T-cell (primary cell): ENCODE measurements around the gene INTS11. TPM values are rescaled to one million over a fixed set of nuclear protein-coding genes. Genes with fewer than 3 reads are reported as not detected.
"Not testable (repeated sequence)": the region's sequence is repeated elsewhere in the genome, so short reads cannot be mapped to it uniquely, and the experiment has no call there.

Experiments used
- ATAC-seq, 4 experiments: fragments of 200-7000 bp in 3 of 4; fragments of 150-1000 bp in 1 of 4; cut with Tn5 transposase; replicated peaks in 1 of 4; 1 replicate in 3 of 4; 2 replicates in 1 of 4; pipeline ENCODE4 v1.10.0; 2021; ENCODE audit warnings: moderate library complexity in 3 of 4, mild to moderate bottlenecking in 2 of 4, moderate number of reproducible peaks in 1 of 4
- CTCF ChIA-PET, 2 donors: fragments of 300-600 bp; sonication (Branson Sonifier 250); formaldehyde crosslinking; loops; one replicate each; lab custom pipeline; 2022; ENCODE audit warnings: antibody characterized with exemption in 2 of 2; lab: Charles Lee
- POLR2A ChIA-PET, 2 donors: fragments of 300-600 bp; sonication (Branson Sonifier 250); formaldehyde crosslinking; loops; one replicate each; lab custom pipeline; 2022; ENCODE audit warnings: antibody characterized with exemption in 2 of 2; lab: Charles Lee
- DNase-seq, 35 experiments: peaks; one replicate each; pipeline versions ENCODE4 v3.0.0 to v3.0.0-alpha.2; 2013 to 2023
- H3K27ac ChIP-seq: one replicate; pipeline ENCODE4 v1.5.1; 2013; ENCODE audit warnings: low read length
- H3K27me3 ChIP-seq, 2 experiments: replicated peaks in 1 of 2; 1 replicate in 1 of 2; 2 replicates in 1 of 2; pipeline versions ENCODE4 v1.6.1 to v1.7.0; 2013; ENCODE audit warnings: low read length in 1 of 2, mixed read lengths in 1 of 2; ENCODE audit not compliant: control insufficient read depth in 2 of 2, insufficient read depth in 2 of 2; ENCODE audit errors: extremely low read depth in 1 of 2
- H3K36me3 ChIP-seq, 2 donors: 1 replicate in 1 of 2; 2 replicates in 1 of 2; pipeline versions ENCODE4 v1.6.1 to v1.7.0; 2013; ENCODE audit warnings: low read length in 1 of 2; ENCODE audit not compliant: control insufficient read depth in 2 of 2, insufficient read depth in 1 of 2; ENCODE audit errors: extremely low read depth in 1 of 2
- H3K4me1 ChIP-seq, 2 experiments: 1 replicate in 1 of 2; 2 replicates in 1 of 2; pipeline versions ENCODE4 v1.6.1 to v1.7.0; 2013; ENCODE audit warnings: low read length in 2 of 2, mixed read lengths in 1 of 2; ENCODE audit not compliant: insufficient read depth in 2 of 2, control insufficient read depth in 1 of 2; ENCODE audit errors: extremely low read depth in 1 of 2
- H3K4me3 ChIP-seq, 2 donors: 1 replicate in 1 of 2; 2 replicates in 1 of 2; pipeline versions ENCODE4 v1.5.1 to v1.7.0; 2013; ENCODE audit warnings: mild to moderate bottlenecking in 2 of 2, low read length in 1 of 2, moderate library complexity in 1 of 2; ENCODE audit not compliant: control insufficient read depth in 1 of 2; ENCODE audit errors: extremely low read depth in 1 of 2
- H3K9me3 ChIP-seq: 2 replicates; pipeline ENCODE4 v1.7.0; 2013
- H3K27ac Mint-ChIP-seq, 2 donors: one replicate each; pipeline ENCODE4 v1.8.0; 2020 to 2021; ENCODE audit warnings: mild to moderate bottlenecking in 2 of 2, mixed read lengths in 2 of 2
- H3K27me3 Mint-ChIP-seq, 2 donors: one replicate each; pipeline ENCODE4 v1.8.0; 2021 to 2022; ENCODE audit warnings: mixed read lengths in 2 of 2
- H3K36me3 Mint-ChIP-seq: one replicate; pipeline ENCODE4 v1.8.0; 2021; ENCODE audit warnings: mixed read lengths
- H3K4me1 Mint-ChIP-seq, 3 donors: one replicate each; pipeline ENCODE4 v1.8.0; 2020 to 2022; ENCODE audit warnings: mixed read lengths in 3 of 3, mild to moderate bottlenecking in 1 of 3
- H3K4me3 Mint-ChIP-seq, 3 donors: one replicate each; pipeline ENCODE4 v1.8.0; 2020 to 2022; ENCODE audit warnings: mild to moderate bottlenecking in 3 of 3, mixed read lengths in 3 of 3, moderate library complexity in 3 of 3
- H3K9me3 Mint-ChIP-seq, 3 donors: one replicate each; pipeline ENCODE4 v1.8.0; 2020 to 2022; ENCODE audit warnings: mixed read lengths in 3 of 3
- WGBS: methylation state at CpG from one replicate; pipeline ENCODE4 v1.1.5; 2013; ENCODE audit warnings: missing lambda C conversion rate; ENCODE audit not compliant: insufficient coverage; 5-methylcytosine and 5-hydroxymethylcytosine counted together
- total RNA-seq, 35 experiments: library from RNA in 6 of 35; stranded (reverse) in 6 of 35; fragments of 120-200 nt in 1 of 35; gene quantifications; one replicate each; pipeline versions ENCODE4 v1.2.1 to v1.2.4 and lab custom pipeline; 2013 to 2026

The INTS11 gene
- total RNA-seq, 5 donors from 2014 or later (not counting 1 experiment from before 2014, with no cell fraction given) = 161 to 200 (median 182) TPM

GRCh38 chr1:1320666-1321448 lies 3.6 kb downstream of the INTS11 start:
- Mint-ChIP-seq H3K4me3 (no peak overlapping the region), H3K36me3 (peaks cover 15% of the 10 kb centered on the region), H3K9me3 (no peaks in the 10 kb centered on the region), H3K4me1 (peaks cover 20 to 35% (median 30%) of the 10 kb centered on the region in 3 donors), H3K27me3 (no peaks in the 10 kb centered on the region), H3K27ac (no peak overlapping the region)
- H3K4me3 ChIP-seq = no peak overlapping the region
- DNase-seq (no peak), ATAC-seq (no peak)
- H3K9me3 ChIP-seq = no peaks in the 10 kb centered on the region
- H3K4me1 ChIP-seq = peaks cover 14 to 44% of the 10 kb centered on the region in 2 experiments
- peaks cover 20 to 35% of the 10 kb centered on the region in 2 donors for H3K36me3 ChIP-seq
- H3K27ac ChIP-seq = no peak overlapping the region
- peaks cover 0 to 2% of the 10 kb centered on the region in 2 experiments for H3K27me3 ChIP-seq
- ChIA-PET CTCF (interaction anchor here in 1 of 2 donors (0.6 kb wide), 1 partner anchor 218 kb away, joined by 4 read pairs; no protein-coding TSS in a partner anchor), POLR2A (no interaction called here)
- 93% methylated on average over 21 of the region's 23 CpGs for WGBS

GRCh38 chr1:1319646-1319941 lies 4.9 kb downstream of the INTS11 start:
- CTCF ChIA-PET = no interaction called here

GRCh38 chr1:1318777-1319645 lies 5.4 kb downstream of the INTS11 start:
- H3K27ac Mint-ChIP-seq = peak overlapping the region; percentile 8 to 28
- peaks cover 18 to 27% (median 24%) of the 10 kb centered on the region in 3 donors for H3K4me1 Mint-ChIP-seq
- no peak for ATAC-seq
- H3K4me3 ChIP-seq = no peak overlapping the region
- H3K9me3 Mint-ChIP-seq = no peaks in the 10 kb centered on the region
- ChIA-PET POLR2A (no interaction called here), CTCF (no interaction called here)
- WGBS = 91% methylated on average over 26 of the region's 36 CpGs
- no peaks in the 10 kb centered on the region for H3K9me3 ChIP-seq
- H3K27me3 ChIP-seq = peaks cover 0 to 2% of the 10 kb centered on the region in 2 experiments
- no peaks in the 10 kb centered on the region for H3K27me3 Mint-ChIP-seq
- peaks cover 16% of the 10 kb centered on the region for H3K36me3 Mint-ChIP-seq
- no peak for DNase-seq
- H3K4me1 ChIP-seq = peaks cover 10 to 34% of the 10 kb centered on the region in 2 experiments
- peaks cover 25 to 45% of the 10 kb centered on the region in 2 donors for H3K36me3 ChIP-seq
- H3K27ac ChIP-seq = no peak overlapping the region
- H3K4me3 Mint-ChIP-seq = no peak overlapping the region

More at GRCh38 chr1:1319646-1319941, 4.9 kb downstream of the INTS11 start:
- Histone ChIP-seq H3K27me3 (peaks cover 0 to 2% of the 10 kb centered on the region in 2 experiments), H3K4me3 (no peak overlapping the region), H3K27ac (no peak overlapping the region), H3K36me3 (peaks cover 22 to 39% of the 10 kb centered on the region in 2 donors), H3K4me1 (peaks cover 10 to 34% of the 10 kb centered on the region in 2 experiments), H3K9me3 (no peaks in the 10 kb centered on the region)
- DNase-seq = no peak
- peak overlapping the region; percentile 8 to 28 for H3K27ac Mint-ChIP-seq
- H3K4me1 Mint-ChIP-seq = peaks cover 18 to 28% (median 24%) of the 10 kb centered on the region in 3 donors
- H3K36me3 Mint-ChIP-seq = peaks cover 16% of the 10 kb centered on the region
- POLR2A ChIA-PET = no interaction called here
- no peaks in the 10 kb centered on the region for H3K27me3 Mint-ChIP-seq
- 90% methylated on average over 13 of the region's 13 CpGs for WGBS
- no peak for ATAC-seq
- H3K9me3 Mint-ChIP-seq = no peaks in the 10 kb centered on the region
- H3K4me3 Mint-ChIP-seq = no peak overlapping the region

- H3K36me3 Mint-ChIP-seq = peaks cover 19% of the 10 kb centered on the region
- CTCF ChIA-PET = no interaction called here
These were observed 6.3 kb downstream of the INTS11 start for GRCh38 chr1:1318131-1318652.

GRCh38 chr1:1317420-1317819 lies 7.0 kb downstream of the INTS11 start:
- H3K9me3 Mint-ChIP-seq = no peaks in the 10 kb centered on the region
- Histone ChIP-seq H3K36me3 (peaks cover 37 to 61% of the 10 kb centered on the region in 2 donors), H3K4me3 (no peak overlapping the region), H3K9me3 (no peaks in the 10 kb centered on the region), H3K27ac (no peak overlapping the region), H3K27me3 (no peaks in the 10 kb centered on the region), H3K4me1 (peaks cover 0 to 23% of the 10 kb centered on the region in 2 experiments)
- ChIA-PET CTCF (no interaction called here), POLR2A (no interaction called here)
- H3K4me1 Mint-ChIP-seq = peaks cover 5 to 17% (median 16%) of the 10 kb centered on the region in 3 donors
- ATAC-seq (no peak), DNase-seq (no peak)
- peaks cover 19% of the 10 kb centered on the region for H3K36me3 Mint-ChIP-seq
- peak overlapping the region in 1 of 2 donors; percentile 16 for H3K27ac Mint-ChIP-seq
- H3K4me3 Mint-ChIP-seq = no peak overlapping the region
- H3K27me3 Mint-ChIP-seq = no peaks in the 10 kb centered on the region
- 96% methylated on average over 4 of the region's 6 CpGs for WGBS

More at GRCh38 chr1:1318131-1318652, 6.3 kb downstream of the INTS11 start:
- no peaks in the 10 kb centered on the region for H3K9me3 ChIP-seq
- H3K9me3 Mint-ChIP-seq = no peaks in the 10 kb centered on the region
- H3K27ac Mint-ChIP-seq = no peak overlapping the region
- peaks cover 5 to 30% of the 10 kb centered on the region in 2 experiments for H3K4me1 ChIP-seq
- no peak for DNase-seq
- no peak overlapping the region for H3K4me3 ChIP-seq
- peaks cover 0 to 2% of the 10 kb centered on the region in 2 experiments for H3K27me3 ChIP-seq
- H3K36me3 ChIP-seq = peaks cover 31 to 53% of the 10 kb centered on the region in 2 donors
- no peak overlapping the region for H3K4me3 Mint-ChIP-seq
- ATAC-seq = no peak
- WGBS = 100% methylated on average over 3 of the region's 9 CpGs
- no peak overlapping the region for H3K27ac ChIP-seq
- H3K4me1 Mint-ChIP-seq = peaks cover 11 to 22% (median 21%) of the 10 kb centered on the region in 3 donors
- POLR2A ChIA-PET = no interaction called here
- no peaks in the 10 kb centered on the region for H3K27me3 Mint-ChIP-seq

GRCh38 chr1:1316199-1316598 lies 8.3 kb downstream of the INTS11 start:
- WGBS = 93% methylated on average over 3 of the region's 8 CpGs
- H3K4me3 ChIP-seq, H3K9me3 Mint-ChIP-seq, H3K4me1 Mint-ChIP-seq, H3K9me3 ChIP-seq, ATAC-seq, H3K4me3 Mint-ChIP-seq, CTCF ChIA-PET, H3K27ac Mint-ChIP-seq, H3K27me3 Mint-ChIP-seq, H3K27me3 ChIP-seq, DNase-seq, H3K27ac ChIP-seq, POLR2A ChIA-PET: not testable (repeated sequence)
- H3K36me3 Mint-ChIP-seq = peaks cover 19% of the 10 kb centered on the region
- Histone ChIP-seq H3K36me3 (peaks cover 39 to 72% of the 10 kb centered on the region in 2 donors), H3K4me1 (peaks cover 0 to 12% of the 10 kb centered on the region in 2 experiments)
